ENCODE results near the gene CHAMP1. TPM values are rescaled to one million over a fixed set of nuclear protein-coding genes. Genes with fewer than 3 reads are reported as not detected.

CHAMP1 gene
- total RNA-seq, 1 experiment from 2014 or later, result 10.3 TPM

Small RNA genes lying within 50 kb of the gene (microRNA-seq; reads per million reads assigned to microRNA genes)
- not detected for gene MIR4502

Other genes starting within 250 kb of the CHAMP1 start
- 0.26 and 0.49 TPM in 2 replicates for gene RASA3, start 181.9 kb upstream of the CHAMP1 start, total RNA-seq (2022)
- gene CFAP97D2, start 135.2 kb upstream of the CHAMP1 start, total RNA-seq (2022), result not detected in 2 replicates
- gene CDC16, start 79.6 kb upstream of the CHAMP1 start, total RNA-seq (2022), result 15.7 and 16.8 TPM in 2 replicates
- gene UPF3A, start 32.9 kb upstream of the CHAMP1 start, total RNA-seq (2022), result 12.1 and 12.2 TPM in 2 replicates